ENCODE results near the gene KRTAP10-3. TPM values are rescaled to one million over a fixed set of nuclear protein-coding genes. Genes with fewer than 3 reads are reported as not detected.

KRTAP10-3 gene
- total RNA-seq, 1 donor from 2014 or later, result not detected

GRCh38 chr21:44510508-44511218, 47.9 kb downstream of the KRTAP10-3 start:
- no peak overlapping the region for H3K4me3 Mint-ChIP-seq
- H3K4me1 Mint-ChIP-seq, result peaks cover 2% of the 10 kb centered on the region
- no peaks in the 10 kb centered on the region for H3K36me3 Mint-ChIP-seq (ENCODE audit: low read depth)
- H3K27ac Mint-ChIP-seq, result no peak overlapping the region
- TF ChIP-seq, protein P1, sequence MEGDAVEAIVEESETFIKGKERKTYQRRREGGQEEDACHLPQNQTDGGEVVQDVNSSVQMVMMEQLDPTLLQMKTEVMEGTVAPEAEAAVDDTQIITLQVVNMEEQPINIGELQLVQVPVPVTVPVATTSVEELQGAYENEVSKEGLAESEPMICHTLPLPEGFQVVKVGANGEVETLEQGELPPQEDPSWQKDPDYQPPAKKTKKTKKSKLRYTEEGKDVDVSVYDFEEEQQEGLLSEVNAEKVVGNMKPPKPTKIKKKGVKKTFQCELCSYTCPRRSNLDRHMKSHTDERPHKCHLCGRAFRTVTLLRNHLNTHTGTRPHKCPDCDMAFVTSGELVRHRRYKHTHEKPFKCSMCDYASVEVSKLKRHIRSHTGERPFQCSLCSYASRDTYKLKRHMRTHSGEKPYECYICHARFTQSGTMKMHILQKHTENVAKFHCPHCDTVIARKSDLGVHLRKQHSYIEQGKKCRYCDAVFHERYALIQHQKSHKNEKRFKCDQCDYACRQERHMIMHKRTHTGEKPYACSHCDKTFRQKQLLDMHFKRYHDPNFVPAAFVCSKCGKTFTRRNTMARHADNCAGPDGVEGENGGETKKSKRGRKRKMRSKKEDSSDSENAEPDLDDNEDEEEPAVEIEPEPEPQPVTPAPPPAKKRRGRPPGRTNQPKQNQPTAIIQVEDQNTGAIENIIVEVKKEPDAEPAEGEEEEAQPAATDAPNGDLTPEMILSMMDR (IDR thresholded peaks at IDR 0.05), result no peak
- POLR2A ChIA-PET, result no interaction called here
- DNase-seq, result peak; percentile 66
- H3K9me3 Mint-ChIP-seq, result no peaks in the 10 kb centered on the region
- peaks cover 10% of the 10 kb centered on the region for H3K27me3 Mint-ChIP-seq
- intact Hi-C loops (cut with micrococcal nuclease), result loop anchor here (1.0 to 10.0 kb wide), 4 partner anchors 283 to 620 kb away; partner anchors contain the start of genes PTTG1IP and SLX9
- peak; percentile 72 for ATAC-seq (ENCODE audit: low read depth)
- CTCF ChIA-PET, result interaction anchor here (0.5 to 2.2 kb wide), 13 partner anchors 9 to 439 kb away, joined by 3 to 32 read pairs (median 3); no protein-coding TSS in a partner anchor

DNA sequence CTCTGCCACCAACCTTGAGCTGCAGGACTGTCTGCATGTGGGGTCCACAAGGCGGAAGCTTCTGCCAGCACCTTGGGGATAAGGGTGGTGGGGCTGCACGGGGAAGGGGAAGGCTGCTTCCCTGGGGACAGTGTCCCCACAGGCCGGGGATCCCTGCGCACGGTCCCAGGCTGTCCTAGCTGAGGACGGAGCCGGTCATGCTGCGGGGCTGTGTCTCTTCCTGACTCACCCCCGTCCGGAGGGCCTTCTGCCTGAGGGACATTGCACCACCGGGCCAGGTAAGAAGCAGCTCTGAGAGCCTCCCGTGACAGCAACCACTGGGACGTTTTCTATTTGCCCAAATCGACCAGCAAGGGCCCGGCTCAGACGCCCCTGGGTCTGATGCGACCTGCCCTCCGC, 48.5 kb downstream of the KRTAP10-3 start:
- peaks cover 10% of the 10 kb centered on the region for H3K27me3 Mint-ChIP-seq
- DNase-seq, result no peak
- TF ChIP-seq, protein P1 (IDR thresholded peaks at IDR 0.05), result no peak
- ATAC-seq (ENCODE audit: low read depth), result no peak
- peaks cover 3% of the 10 kb centered on the region for H3K4me1 Mint-ChIP-seq
- H3K4me3 Mint-ChIP-seq, result no peak overlapping the region
- H3K27ac Mint-ChIP-seq, result no peak overlapping the region
- no peaks in the 10 kb centered on the region for H3K9me3 Mint-ChIP-seq
- ChIA-PET POLR2A (no interaction called here), CTCF (interaction anchor here (0.8 to 2.2 kb wide), 8 partner anchors 8 to 440 kb away, joined by 3 to 32 read pairs (median 4); no protein-coding TSS in a partner anchor)
- intact Hi-C loops (cut with micrococcal nuclease), result loop anchor here (1.0 to 10.0 kb wide), 4 partner anchors 283 to 621 kb away; partner anchors contain the start of genes PTTG1IP and SLX9
- H3K36me3 Mint-ChIP-seq (ENCODE audit: low read depth), result no peaks in the 10 kb centered on the region

GRCh38 chr21:44509539-44509938, 49.1 kb downstream of the KRTAP10-3 start:
- H3K9me3 Mint-ChIP-seq, result no peaks in the 10 kb centered on the region
- H3K27me3 Mint-ChIP-seq, result peaks cover 10% of the 10 kb centered on the region
- ChIA-PET CTCF (interaction anchor here (0.8 to 2.2 kb wide), 2 partner anchors 284 to 292 kb away, joined by 3 to 32 read pairs; no protein-coding TSS in a partner anchor), POLR2A (no interaction called here)
- TF ChIP-seq, protein P1 (IDR thresholded peaks at IDR 0.05), result no peak
- H3K4me3 Mint-ChIP-seq, result no peak overlapping the region
- peaks cover 3% of the 10 kb centered on the region for H3K4me1 Mint-ChIP-seq
- ATAC-seq (ENCODE audit: low read depth) (no peak), DNase-seq (no peak)
- H3K27ac Mint-ChIP-seq, result no peak overlapping the region
- intact Hi-C loops (cut with micrococcal nuclease), result no loop called here
- H3K36me3 Mint-ChIP-seq (ENCODE audit: low read depth), result no peaks in the 10 kb centered on the region

DNA sequence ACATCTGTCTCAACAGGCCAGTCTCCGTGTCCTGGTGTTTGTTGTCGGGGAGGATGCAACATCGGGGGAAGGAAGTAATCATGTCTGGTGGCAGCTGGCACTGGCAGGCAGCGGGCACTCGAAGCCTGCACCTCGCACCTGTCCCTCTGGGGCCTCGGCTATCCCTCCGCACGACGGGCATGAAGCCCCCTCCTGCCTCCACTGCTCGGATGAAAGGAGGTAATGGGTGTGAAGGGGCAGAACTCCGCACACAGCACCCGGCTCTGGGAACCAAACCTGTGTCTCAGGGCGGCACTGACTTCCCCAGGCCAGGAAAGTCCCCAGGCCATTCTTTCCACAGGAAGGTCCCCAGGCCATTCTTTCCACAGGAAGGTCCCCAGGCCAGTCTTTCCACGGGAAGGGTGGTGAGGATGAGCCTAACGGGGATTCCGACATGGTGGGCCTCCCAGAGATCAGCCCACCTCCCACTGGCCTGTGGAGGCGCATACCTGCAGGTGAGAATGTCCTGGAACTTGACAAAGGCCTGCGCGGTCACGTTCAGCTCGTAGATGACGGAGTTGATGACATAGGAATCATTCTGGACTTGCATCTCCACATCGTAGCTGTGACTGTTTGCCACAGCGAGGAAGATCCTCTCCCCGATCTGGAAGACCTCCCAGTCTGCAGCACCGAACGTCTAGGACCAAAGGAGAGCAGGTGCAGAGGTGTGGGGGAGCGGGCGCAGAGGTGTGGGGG, 49.7 kb downstream of the KRTAP10-3 start:
- POLR2A ChIA-PET, result no interaction called here

More for the DNA sequence above, 49.7 kb downstream of the KRTAP10-3 start:
- ATAC-seq (ENCODE audit: low read depth), result no peak
- Mint-ChIP-seq H3K4me1 (peaks cover 7% of the 10 kb centered on the region), H3K27me3 (peaks cover 10% of the 10 kb centered on the region), H3K27ac (no peak overlapping the region), H3K9me3 (no peaks in the 10 kb centered on the region), H3K36me3 (ENCODE audit: low read depth) (no peaks in the 10 kb centered on the region), H3K4me3 (no peak overlapping the region)
- intact Hi-C loops (cut with micrococcal nuclease), result no loop called here
- CTCF ChIA-PET, result interaction anchor here (1.8 to 2.2 kb wide), 2 partner anchors 284 to 285 kb away, joined by 3 to 32 read pairs; no protein-coding TSS in a partner anchor
- TF ChIP-seq, protein P1 (IDR thresholded peaks at IDR 0.05), result no peak
- no peak for DNase-seq
